HG03097 (cell line): ENCODE data around the gene RNPEP.
"Not testable (repeated sequence)": the region's sequence is repeated elsewhere in the genome, so short reads cannot be mapped to it uniquely, and the experiment has no call there.

Experiments used
- ATAC-seq: cut with Tn5 transposase; IDR thresholded peaks from one replicate; pipeline ENCODE4 v1.9.1; 2021; ENCODE audit not compliant: unreplicated experiment, low FRiP score

RNPEP gene

GRCh38 chr1:201958348-201958747, 24.1 kb upstream of the RNPEP start:
- ATAC-seq = no peak

GRCh38 chr1:201962382-201962781, 20.1 kb upstream of the RNPEP start:
- ATAC-seq = not testable (repeated sequence)

- no peak for ATAC-seq
These were observed 18.2 kb upstream of the RNPEP start for GRCh38 chr1:201964261-201964660.

GRCh38 chr1:201966171-201966570, 16.3 kb upstream of the RNPEP start:
- ATAC-seq = no peak

- no peak for ATAC-seq
These were observed 14.1 kb upstream of the RNPEP start for GRCh38 chr1:201968202-201968925.

- ATAC-seq = no peak
These were observed 11.9 kb upstream of the RNPEP start for GRCh38 chr1:201970334-201971159.

- peak; percentile 19 for ATAC-seq
These were observed 296 bp upstream of the RNPEP start for GRCh38 chr1:201982082-201982622.

GRCh38 chr1:201983380-201983805, 945 bp downstream of the RNPEP start:
- ATAC-seq = no peak

- ATAC-seq = no peak
These were observed 2.0 kb downstream of the RNPEP start for GRCh38 chr1:201984446-201984845.

- ATAC-seq = no peak
These were observed 2.9 kb downstream of the RNPEP start for GRCh38 chr1:201985355-201985754.

GRCh38 chr1:201988601-201989000, 6.2 kb downstream of the RNPEP start:
- no peak for ATAC-seq

GRCh38 chr1:201989354-201990128, 7.1 kb downstream of the RNPEP start:
- no peak for ATAC-seq

GRCh38 chr1:201990427-201990826, 8.0 kb downstream of the RNPEP start:
- ATAC-seq = no peak

- no peak for ATAC-seq
These were observed 17.3 kb downstream of the RNPEP start for GRCh38 chr1:201999625-202000238.

GRCh38 chr1:202002507-202002906, 20.1 kb downstream of the RNPEP start:
- no peak for ATAC-seq

- ATAC-seq = no peak
These were observed 22.3 kb downstream of the RNPEP start for GRCh38 chr1:202004711-202005110.

GRCh38 chr1:202005958-202006357, 23.5 kb downstream of the RNPEP start:
- no peak for ATAC-seq

GRCh38 chr1:202007304-202007703, 24.9 kb downstream of the RNPEP start:
- ATAC-seq = no peak

GRCh38 chr1:202007805-202008489, 25.5 kb downstream of the RNPEP start:
- ATAC-seq = no peak
